Right renal pelvis (tissue), 4 donors: ENCODE data around the gene UMAD1. TPM values are rescaled to one million over a fixed set of nuclear protein-coding genes. Genes with fewer than 3 reads are reported as not detected.
"Not testable (repeated sequence)": the region's sequence is repeated elsewhere in the genome, so short reads cannot be mapped to it uniquely, and the experiment has no call there.

Experiments
- DNase-seq, 4 donors: peaks; one replicate each; pipeline ENCODE4 v3.0.0-alpha.2; 2013; ENCODE audit warnings: low read depth in 4 of 4, low spot score in 3 of 4, missing footprints in 1 of 4
- polyA plus RNA-seq, 4 donors: library from polyadenylated mRNA; unstranded; fragments of 120-200 nt; gene quantifications; one replicate each; pipeline ENCODE4 v1.2.1, GENCODE V29; 2013; ENCODE audit not compliant: insufficient read length in 4 of 4

Gene UMAD1
- polyA plus RNA-seq, 4 donors = 20.3 to 24.9 (median 22.5) TPM

DNA sequence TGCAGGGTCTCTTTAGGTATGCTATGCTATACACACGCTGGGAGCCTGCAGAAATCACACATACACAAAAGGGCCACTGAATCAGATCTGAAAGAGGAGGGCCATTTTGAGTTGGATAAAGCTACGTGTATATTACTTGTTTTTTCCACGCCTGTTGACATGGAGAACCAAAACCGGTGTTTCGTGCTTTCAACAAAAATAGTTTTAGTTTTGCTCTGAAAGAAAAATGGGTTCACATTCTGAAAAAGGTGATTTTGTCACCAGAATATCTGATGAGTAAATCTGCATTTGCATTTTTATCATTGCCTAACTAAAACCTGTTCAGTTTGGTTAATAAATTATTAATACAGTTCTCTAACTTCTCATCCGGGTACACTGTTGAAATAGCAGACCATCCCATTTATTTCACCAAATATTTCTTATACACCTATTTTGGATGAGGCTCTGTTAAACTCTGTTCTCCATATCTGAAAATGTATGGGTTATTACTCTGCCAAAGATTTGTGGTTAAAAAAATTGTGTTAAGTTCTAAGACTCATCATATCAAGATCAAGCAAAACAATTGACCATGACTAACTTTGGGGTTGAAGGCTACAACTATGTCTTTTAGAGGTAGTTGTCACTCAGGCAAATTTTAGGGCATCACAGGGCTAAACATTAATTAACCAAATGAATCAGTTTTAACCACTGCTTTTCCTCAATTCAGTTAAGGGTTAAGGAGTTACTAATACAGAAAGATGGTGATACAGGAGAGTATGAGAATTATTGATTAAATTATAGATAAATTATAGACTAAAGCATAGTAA lies 179.1 kb downstream of the UMAD1 start:
- no peak for DNase-seq

DNA sequence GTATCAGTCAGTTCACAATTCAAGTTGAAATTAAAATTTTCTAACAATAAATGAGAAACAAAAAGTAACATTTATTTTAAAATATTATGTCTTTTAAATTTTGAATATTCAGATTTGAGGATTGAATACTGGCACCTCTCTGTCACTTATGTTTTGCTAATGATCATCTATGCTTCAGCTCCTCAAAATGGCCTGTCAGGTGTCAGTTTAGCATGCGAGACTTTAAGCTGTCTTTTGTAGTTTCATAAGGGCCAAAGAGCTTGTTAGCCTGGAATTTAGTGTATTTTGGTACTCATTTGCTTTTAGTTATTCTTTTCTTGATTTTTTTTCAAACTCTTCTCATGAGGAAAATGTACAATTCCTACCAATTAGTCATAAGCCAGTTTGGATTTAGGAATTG lies 179.9 kb downstream of the UMAD1 start:
- DNase-seq = no peak

DNA sequence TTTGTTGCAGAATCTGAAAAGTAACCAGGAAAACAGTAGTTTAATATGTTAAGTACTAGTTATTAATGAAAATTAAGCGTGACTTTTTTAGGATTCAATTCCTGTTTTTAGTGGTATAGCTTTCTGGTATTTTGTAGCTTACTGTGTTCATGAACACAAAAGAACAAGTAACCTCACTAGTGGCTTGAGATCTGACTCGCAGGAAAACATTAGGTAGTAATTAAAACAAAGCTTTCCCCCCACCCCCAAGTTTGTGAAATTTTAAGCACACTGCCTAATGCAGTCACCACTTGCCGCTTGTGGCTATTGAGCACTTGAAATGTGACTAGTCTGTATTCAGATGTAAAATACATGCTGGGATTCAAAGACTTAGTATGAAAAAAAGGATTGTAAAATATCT lies 180.4 kb downstream of the UMAD1 start:
- no peak for DNase-seq

DNA sequence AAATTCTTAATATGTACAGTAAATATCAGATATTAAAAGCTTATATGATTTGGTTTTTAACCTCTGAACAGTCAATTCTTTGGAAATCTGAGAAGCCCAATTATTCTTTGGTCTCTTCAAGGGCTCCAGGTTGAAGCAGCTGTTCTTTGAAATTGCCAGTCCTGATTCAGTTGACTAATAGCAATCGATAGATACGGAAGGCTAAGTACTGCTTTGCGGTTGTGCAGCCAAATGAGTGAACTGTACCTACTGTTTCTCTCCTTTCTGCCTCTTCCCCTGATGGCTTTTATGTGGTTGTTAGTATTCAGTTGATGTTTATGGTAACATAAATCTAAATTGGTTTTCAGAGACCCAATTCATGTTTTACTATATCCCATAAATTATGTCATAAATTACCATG lies 181.0 kb downstream of the UMAD1 start:
- DNase-seq = no peak

DNA sequence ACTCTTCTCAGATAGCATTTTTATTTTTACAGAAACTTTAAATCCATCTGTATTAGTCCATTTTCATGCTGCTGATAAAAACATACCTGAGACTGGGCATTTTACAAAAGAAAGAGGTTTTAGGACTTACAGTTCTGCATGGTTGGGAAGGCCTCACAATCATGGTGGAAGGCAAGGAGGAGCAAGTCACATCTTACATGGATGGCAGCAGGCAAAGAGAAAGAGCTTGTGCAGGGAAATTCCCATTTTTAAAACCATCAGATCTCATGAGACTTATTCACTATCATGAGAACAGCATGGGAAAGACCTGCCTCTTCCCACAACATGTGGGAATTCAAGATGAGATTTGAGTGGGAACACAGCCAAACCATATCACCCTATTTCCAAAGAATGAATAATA lies 184.7 kb downstream of the UMAD1 start:
- DNase-seq = not testable (repeated sequence)

DNA sequence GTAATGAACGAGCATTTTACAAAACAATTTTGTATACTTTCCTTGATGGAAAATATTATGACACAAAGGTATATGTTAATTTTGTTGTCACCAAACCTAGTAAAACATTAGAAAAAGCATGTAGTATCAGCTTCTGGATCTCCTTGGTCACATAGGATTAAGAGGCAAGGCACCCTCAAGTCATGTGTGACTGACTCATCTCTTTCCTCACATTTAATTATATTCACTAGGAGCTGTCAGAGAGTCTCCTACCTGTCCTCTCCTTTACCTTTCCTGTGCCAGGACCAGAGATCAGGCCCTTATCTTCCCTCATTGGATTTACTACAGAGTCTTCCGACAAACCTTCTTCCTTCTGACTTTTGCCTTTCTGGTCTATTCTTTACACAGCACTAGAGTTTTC lies 189.1 kb downstream of the UMAD1 start:
- DNase-seq = no peak

DNA sequence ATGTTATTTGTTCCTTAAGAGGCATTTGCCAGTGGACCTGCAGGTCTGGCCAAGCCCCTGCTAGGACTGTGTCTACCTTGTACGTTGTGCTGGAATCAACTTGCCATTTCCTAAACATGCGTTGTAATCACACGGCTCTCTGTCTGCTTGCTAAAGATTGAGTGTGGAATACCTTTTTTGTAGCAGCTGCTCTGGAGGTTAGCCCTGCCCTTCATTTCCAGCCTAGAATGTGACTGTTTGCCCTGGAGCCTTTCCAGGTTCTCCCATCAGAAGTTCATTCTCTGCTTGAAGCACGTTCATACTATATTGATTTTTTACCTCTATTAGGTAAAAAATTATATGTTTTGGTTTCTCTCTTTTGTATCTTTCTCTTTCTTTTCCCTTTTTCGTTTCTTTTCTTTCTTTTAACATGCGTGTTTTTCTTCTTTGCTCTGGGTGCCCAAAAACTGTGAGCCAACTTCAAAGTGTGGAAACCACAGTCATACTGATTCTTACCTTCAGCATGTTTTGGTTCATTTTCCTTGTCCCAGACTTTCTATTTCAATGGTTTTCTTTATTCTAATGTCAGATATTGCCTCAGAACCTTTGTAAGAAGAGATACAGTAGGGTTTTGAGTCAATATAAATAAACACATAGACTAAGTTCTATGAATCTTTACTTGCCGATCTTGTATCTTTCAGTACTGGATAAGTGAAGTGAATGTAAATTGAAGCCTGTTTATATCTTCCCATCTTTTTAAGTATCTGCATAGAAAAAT lies 189.7 kb downstream of the UMAD1 start:
- DNase-seq = no peak

DNA sequence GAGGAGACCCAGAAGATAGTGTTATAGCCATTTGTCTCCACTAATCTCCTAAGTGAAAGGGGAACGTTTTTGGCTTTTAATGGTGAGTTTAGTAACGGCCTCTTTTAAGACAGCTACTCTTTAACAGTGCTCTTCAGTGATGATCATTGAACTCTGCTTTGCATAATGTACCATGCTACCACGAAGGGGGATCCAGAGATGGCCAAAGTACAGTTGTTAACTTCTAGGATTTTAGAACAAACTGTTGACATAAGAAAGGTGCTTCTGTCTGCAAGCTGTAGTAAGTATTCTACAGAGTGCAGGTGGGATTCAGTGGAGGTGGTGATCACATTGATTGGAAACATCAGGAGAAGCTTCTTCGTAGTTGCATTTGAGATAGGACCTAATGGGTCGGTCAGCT lies 192.0 kb downstream of the UMAD1 start:
- no peak for DNase-seq

DNA sequence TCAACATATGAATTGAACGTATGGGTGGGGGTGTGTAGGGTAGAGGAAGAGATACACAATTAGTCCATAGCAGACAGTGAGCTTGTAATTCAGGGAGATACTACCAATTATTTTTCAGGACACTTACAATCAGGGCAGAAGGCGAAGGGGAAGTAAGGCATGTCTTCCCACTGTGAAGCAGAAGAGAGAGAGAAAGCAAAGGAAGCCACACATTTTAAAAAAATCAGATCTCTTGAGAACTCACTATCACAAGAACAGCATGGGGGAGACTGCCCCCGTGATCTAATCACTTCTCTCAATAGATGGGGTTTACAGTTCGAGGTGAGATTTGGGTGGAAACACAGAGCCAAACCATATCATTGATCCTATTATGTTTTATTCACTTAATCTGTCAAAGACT lies 194.2 kb downstream of the UMAD1 start:
- DNase-seq = no peak

DNA sequence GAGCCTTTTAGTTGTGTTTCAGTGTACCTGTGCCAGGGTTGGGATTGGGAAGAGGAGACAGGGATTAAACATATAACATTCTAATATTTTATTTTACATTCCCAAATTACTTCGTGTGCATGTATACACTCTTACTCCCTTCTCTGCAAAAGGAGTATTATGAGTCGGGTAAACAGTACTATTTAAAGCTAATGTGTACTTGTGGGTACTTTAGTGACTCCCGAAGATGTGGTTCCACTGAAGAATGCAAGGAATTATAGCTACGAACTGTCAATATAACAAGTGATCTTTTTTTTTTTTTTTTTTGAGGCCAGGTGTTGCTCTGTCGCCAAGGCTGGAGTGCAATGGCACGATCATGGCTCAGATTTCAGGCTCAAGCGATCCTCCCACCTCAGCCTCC lies 200.5 kb downstream of the UMAD1 start:
- DNase-seq = no peak

DNA sequence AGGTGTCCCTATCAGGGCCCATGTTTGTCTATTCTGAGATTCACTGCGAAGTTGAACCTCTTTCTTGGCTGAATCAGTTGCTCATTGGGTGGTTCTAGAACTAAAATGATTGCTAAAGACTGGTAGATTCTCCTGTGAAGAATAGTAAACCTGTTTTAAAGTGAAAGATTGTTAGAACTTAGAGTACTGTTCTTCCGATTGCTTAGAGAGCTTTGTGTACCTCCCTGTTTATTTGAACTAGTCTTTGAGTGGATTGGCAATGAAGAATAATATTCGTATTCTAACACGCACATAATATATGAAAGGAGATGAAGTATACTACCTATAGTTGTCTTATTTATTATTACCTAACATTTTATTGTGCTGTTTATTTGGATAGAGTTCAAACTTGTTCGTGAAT lies 202.7 kb downstream of the UMAD1 start:
- no peak for DNase-seq

DNA sequence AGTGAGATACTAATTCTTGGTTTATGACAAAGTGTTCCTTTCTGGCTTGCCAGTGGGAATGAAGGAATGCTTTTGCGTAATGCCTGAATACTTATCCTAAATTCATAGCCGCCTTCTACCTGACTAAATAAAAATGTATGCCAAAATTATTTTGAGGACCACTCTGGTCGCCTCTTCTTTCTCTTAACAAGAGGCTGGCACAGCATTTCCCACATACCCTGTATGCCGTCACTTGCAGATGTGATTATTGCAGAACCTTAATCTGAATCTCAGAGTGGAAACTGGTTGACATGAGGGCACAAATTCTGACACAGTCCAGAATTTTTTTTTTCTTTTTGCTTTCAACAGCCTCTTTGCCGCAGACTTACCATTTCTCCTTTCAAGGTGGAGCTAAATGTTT lies 203.4 kb downstream of the UMAD1 start:
- DNase-seq = no peak

DNA sequence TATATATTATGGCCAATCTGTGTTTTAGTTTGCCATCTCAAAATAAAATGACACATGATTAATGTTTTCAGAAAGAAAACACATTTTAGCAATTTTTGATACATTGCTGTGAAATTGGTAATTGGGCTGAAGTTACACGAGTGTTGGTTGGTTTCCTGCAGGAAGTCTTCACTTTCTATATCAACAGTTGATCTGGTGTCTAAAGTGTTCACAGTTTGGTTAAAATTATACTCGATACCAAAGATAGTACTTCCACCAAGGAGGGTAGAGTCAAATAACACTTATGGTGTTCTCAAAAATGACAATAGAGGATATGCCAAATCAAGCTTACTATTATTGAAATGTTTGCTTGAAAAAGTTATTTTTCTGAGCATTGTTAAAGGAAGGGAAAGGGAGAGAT lies 207.7 kb downstream of the UMAD1 start:
- no peak for DNase-seq

DNA sequence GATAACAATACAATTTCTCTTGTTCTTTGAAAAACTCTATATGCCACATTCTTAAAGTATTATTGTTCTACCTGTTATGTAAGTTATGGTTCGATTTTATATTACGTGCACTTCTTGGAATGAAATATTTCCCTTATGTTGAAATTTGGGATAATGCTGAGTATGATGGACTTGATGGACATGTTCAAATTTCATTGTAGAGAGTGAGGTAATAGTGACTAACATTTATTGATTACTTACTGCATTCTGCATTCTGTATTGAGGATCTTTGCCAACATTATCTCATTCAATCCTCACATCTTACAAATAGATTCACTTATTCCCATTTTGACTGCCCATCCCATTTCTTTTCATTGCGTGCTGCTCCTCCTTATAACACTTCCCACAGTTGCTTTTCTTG lies 208.3 kb downstream of the UMAD1 start:
- no peak for DNase-seq

DNA sequence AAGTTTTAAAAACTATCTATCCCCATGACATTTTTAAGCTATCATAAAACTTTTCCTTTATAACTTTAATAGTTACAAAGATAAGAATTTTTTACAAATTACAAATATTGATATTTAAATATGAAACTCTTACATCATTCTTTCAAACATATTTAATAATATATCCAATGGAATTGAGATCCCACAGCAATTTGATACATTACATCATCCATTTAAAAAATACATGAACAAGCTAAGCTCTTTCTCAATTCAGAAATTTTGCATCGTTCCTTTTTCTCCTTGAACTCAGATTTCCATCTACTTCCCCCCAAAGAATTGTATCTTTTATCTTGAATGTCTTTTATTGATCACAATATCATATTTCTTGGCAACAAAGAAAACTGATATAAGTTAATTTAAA lies 209.6 kb downstream of the UMAD1 start:
- DNase-seq = no peak

DNA sequence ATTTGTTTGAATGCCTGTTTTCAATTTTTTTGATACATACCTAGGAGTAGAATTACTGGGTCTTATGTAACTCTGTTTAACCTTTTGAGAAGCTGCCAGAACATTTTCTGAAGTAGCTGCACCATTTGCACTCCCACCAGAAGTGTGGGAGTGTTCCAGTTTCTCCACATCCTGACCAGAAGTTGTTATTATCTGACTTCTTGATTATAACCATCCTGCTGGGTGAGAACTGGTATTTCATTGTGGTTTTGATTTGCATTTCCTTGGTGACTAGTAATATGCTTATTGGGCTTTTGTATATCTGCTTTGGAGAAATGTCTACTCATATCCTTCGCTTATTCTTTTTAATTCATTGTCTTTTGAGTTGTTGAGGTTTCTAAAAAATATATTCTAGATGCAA lies 210.8 kb downstream of the UMAD1 start:
- no peak for DNase-seq

DNA sequence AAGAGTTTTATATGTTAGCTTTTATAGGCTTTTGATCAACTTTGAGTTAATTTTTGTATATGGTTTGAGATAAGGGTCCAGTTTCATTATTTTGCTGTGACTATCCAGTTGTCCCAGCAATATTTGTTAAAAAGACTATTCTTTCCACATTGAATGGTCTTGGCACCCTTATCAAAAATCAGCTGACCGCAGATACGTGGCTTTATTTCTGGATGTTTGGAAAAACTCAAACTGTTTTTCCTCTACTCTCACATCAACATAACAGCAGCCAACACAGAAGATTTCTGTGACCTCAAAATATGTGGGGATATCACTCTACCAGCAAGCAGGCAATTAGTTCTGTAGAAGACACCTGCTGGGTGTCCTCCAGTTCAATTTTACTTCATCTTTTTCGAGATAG lies 211.4 kb downstream of the UMAD1 start:
- DNase-seq = no peak

DNA sequence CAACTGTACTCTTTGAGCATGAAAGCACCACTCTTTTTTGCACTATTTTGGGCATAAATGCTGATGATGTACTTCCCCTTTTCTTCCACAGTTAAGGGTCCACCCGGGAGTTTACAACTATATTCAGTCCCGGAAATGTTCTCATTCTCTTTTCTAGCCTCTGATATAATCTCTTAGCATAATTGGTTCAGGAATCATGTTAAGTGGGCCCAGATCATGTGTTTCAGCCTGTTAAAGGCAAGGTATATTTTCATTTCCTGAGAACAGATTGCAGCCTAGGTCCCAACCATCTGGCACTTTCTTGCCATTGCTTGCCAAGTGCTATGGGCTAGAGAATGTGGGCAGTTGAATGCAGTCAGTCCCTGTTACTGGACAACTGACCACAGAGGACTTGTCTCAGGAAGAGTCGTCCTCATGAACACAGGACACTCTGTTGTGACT lies 216.6 kb downstream of the UMAD1 start:
- no peak for DNase-seq

DNA sequence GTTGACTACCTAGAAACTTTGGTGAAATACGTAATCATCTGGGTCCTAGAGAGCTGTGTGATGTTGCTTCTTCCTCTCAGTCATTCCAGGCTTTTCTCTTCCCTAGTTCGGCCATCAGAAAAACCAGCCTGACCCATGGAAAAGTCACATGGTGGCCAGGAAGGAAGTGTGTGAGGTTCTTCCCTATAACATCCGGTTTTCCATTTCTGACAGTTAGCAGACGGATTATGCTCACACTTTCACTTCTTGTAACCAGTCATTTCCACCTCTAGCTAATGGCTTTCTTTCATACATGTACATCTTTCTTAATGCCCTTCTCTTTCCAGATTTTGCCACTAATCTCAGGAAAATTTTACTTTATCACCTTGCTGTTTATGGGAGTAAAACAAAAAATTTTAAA lies 218.0 kb downstream of the UMAD1 start:
- DNase-seq = no peak

DNA sequence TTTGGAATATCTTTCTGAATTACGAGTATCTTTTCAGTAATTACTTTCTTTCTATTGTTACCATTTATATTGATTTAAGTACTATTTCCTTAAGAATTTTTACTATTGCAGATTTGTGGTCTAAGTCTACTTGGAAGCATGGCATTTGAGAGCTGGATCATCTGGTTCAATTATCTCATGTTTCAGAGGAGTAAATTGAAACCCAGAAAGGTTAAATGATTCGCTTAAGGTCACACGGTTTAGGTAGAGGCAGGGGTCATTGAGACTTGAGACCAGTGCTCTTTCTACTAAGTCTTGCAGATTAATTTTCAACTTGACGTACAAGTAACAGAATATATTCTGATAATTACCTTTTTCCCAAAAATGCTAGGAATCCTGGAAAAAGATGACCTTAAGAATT lies 218.9 kb downstream of the UMAD1 start:
- no peak for DNase-seq

DNA sequence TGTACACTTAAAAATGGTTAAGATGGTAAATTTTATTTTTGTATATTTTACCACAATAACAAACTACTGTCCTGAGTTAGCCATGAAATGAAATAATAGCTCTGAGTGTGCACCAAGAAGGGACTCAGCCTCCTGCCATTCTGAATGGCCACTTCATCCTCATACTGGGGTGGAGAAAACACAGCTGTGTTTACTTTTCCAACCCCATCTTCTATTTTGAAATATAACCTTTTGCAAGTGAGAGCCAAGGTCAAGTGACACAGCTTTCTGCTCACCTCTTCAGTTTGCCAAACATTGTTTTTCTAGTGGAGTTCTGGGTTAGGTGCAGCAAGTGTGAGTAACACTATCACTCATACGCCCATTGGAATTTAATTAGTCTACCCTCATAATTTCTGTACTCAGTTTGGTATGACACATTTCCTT lies 220.7 kb downstream of the UMAD1 start:
- DNase-seq = no peak

DNA sequence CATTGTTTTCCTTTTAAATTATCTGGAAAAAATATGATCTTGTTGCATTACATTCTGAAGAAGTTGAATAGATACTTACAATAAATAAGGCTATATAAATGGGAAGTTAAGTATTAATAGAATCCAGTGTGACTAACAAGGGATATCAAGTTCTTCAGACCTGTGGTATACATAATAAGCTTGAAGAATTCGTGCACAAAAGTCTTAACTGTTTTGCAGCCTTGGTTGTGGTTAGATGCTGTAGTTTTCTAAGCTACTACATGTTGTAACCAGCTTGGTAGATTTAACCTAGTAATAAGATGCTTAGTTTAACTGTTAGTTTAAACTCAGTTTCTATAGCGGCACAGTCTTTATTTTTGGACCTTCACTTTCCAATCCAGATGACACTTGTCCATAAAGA lies 221.8 kb downstream of the UMAD1 start:
- no peak for DNase-seq
